Measurements from ENCODE around the gene CLEC7A. TPM values are rescaled to one million over a fixed set of nuclear protein-coding genes. Genes with fewer than 3 reads are reported as not detected.

Gene CLEC7A
- total RNA-seq, 1 experiment from 2014 or later, result not detected

DNA sequence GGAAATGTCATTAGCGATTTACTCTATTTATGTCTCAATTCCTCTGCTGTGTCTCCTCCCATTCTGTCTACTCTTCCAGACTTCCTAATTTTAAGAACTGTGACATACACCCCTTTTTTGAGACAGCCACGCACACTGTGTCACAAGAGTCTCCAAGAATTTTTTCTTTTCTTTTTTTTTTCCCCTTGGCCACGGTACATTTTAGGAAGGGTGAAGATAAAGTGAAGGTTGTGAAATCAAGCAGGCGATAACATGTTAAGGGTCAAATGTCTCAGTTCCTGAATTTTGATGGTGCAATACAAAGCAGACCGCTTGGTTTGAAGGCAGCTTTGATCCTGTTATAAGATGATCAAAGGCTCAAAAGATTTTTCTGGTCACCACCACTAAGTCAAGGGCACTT lies 37.6 kb upstream of the CLEC7A start:
- intact Hi-C loops (cut with micrococcal nuclease; ENCODE audit: unreplicated experiment), result loop anchor here (1.0 to 2.0 kb wide), 2 partner anchors 9 to 23 kb away; no protein-coding TSS in a partner anchor
- TF ChIP-seq, protein P1, sequence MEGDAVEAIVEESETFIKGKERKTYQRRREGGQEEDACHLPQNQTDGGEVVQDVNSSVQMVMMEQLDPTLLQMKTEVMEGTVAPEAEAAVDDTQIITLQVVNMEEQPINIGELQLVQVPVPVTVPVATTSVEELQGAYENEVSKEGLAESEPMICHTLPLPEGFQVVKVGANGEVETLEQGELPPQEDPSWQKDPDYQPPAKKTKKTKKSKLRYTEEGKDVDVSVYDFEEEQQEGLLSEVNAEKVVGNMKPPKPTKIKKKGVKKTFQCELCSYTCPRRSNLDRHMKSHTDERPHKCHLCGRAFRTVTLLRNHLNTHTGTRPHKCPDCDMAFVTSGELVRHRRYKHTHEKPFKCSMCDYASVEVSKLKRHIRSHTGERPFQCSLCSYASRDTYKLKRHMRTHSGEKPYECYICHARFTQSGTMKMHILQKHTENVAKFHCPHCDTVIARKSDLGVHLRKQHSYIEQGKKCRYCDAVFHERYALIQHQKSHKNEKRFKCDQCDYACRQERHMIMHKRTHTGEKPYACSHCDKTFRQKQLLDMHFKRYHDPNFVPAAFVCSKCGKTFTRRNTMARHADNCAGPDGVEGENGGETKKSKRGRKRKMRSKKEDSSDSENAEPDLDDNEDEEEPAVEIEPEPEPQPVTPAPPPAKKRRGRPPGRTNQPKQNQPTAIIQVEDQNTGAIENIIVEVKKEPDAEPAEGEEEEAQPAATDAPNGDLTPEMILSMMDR (IDR thresholded peaks at IDR 0.05; ENCODE audit: insufficient read depth in 1 of 2, low read depth in 1 of 2, low read length in 1 of 2, severe bottlenecking in 1 of 2, unreplicated experiment in 1 of 2), result no peak
- peak overlapping the region; percentile 25 for H3K4me3 Mint-ChIP-seq (ENCODE audit: unreplicated experiment)
- ChIA-PET CTCF (interaction anchor here (1.0 kb wide), 2 partner anchors 9 to 14 kb away, joined by 4 to 5 read pairs; no protein-coding TSS in a partner anchor), POLR2A (interaction anchor here (1.0 kb wide), 1 partner anchor 8 kb away, joined by 3 read pairs; no protein-coding TSS in a partner anchor)
- no peaks in the 10 kb centered on the region for H3K27me3 Mint-ChIP-seq (ENCODE audit: insufficient read depth, unreplicated experiment)
- Histone ChIP-seq H3K4me1 (peaks cover 76% of the 10 kb centered on the region), H3K9me3 (no peaks in the 10 kb centered on the region), H3K4me3 (ENCODE audit: low read depth, low read length) (no peak overlapping the region), H3K36me3 (ENCODE audit: control insufficient read depth, insufficient read depth, low read length) (no peaks in the 10 kb centered on the region), H3K27me3 (replicated peaks; ENCODE audit: control insufficient read depth, insufficient read depth, low read length) (no peaks in the 10 kb centered on the region)
- no peaks in the 10 kb centered on the region for H3K9me3 Mint-ChIP-seq (ENCODE audit: unreplicated experiment)
- DNase-seq, result peak; percentile 71 to 86
- peak overlapping the region; percentile 73 for H3K27ac Mint-ChIP-seq (ENCODE audit: unreplicated experiment)
- peaks cover 43% of the 10 kb centered on the region for H3K4me1 Mint-ChIP-seq (ENCODE audit: low read depth, unreplicated experiment)
- peaks cover 52% of the 10 kb centered on the region for H3K36me3 Mint-ChIP-seq (ENCODE audit: insufficient read depth, unreplicated experiment)
- no TSS peak for BruUV-seq (replicated peaks)

DNA sequence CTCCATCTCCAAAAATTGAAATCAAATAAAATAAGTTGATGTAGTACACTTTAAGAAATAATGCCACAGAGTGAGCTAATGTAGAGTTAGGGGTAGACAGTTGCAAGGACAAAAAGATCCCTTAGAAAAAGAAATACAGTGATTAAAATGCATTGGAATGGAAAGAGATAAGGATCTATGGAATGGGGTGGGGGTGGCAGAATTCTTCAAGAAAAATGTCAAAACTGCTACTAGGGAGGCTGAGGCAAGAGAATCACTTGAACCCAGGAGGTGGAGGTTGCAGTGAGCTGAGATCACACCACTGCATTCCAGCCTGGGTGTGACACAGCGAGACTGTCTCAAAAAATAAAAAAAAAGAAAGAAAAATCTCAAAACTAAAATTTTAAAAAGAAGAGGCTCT lies 35.4 kb upstream of the CLEC7A start:
- intact Hi-C loops (cut with micrococcal nuclease; ENCODE audit: unreplicated experiment), result no loop called here
- ChIA-PET POLR2A (no interaction called here), CTCF (interaction anchor here (0.7 kb wide), 1 partner anchor 415 kb away, joined by 3 read pairs; no protein-coding TSS in a partner anchor)
- Histone ChIP-seq H3K4me3 (ENCODE audit: low read depth, low read length) (no peak overlapping the region), H3K4me1 (peaks cover 57% of the 10 kb centered on the region), H3K27me3 (replicated peaks; ENCODE audit: control insufficient read depth, insufficient read depth, low read length) (no peaks in the 10 kb centered on the region), H3K36me3 (ENCODE audit: control insufficient read depth, insufficient read depth, low read length) (no peaks in the 10 kb centered on the region), H3K9me3 (no peaks in the 10 kb centered on the region)
- peak overlapping the region; percentile 73 for H3K27ac Mint-ChIP-seq (ENCODE audit: unreplicated experiment)
- H3K9me3 Mint-ChIP-seq (ENCODE audit: unreplicated experiment), result no peaks in the 10 kb centered on the region
- H3K36me3 Mint-ChIP-seq (ENCODE audit: insufficient read depth, unreplicated experiment), result peaks cover 58% of the 10 kb centered on the region
- peaks cover 35% of the 10 kb centered on the region for H3K4me1 Mint-ChIP-seq (ENCODE audit: low read depth, unreplicated experiment)
- no peaks in the 10 kb centered on the region for H3K27me3 Mint-ChIP-seq (ENCODE audit: insufficient read depth, unreplicated experiment)
- TF ChIP-seq, protein P1 (IDR thresholded peaks at IDR 0.05; ENCODE audit: insufficient read depth in 1 of 2, low read depth in 1 of 2, low read length in 1 of 2, severe bottlenecking in 1 of 2, unreplicated experiment in 1 of 2), result no peak
- H3K4me3 Mint-ChIP-seq (ENCODE audit: unreplicated experiment), result peak overlapping the region; percentile 36
- DNase-seq, result no peak
- no TSS peak for BruUV-seq (replicated peaks)

DNA sequence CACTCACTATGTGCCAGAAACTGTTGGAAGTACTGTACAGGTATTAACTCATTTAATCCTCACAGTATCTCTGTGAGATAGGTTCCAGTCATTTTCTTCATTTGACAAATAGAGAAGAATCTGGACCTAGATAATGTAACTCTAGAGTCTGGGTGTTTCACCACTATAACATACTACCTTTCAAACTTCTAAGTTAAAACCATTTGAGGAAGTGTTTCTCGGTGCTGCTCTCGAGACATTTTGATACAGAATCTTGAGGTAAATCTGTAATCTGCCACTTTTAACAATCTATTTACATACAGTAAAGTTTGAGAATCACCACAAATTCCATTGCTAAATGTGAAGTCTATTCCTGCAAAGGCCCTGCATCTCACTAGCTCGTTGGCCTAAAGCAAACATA lies 33.1 kb upstream of the CLEC7A start:
- Mint-ChIP-seq H3K9me3 (ENCODE audit: unreplicated experiment) (no peaks in the 10 kb centered on the region), H3K36me3 (ENCODE audit: insufficient read depth, unreplicated experiment) (peaks cover 76% of the 10 kb centered on the region), H3K27ac (ENCODE audit: unreplicated experiment) (peak overlapping the region; percentile 34), H3K27me3 (ENCODE audit: insufficient read depth, unreplicated experiment) (no peaks in the 10 kb centered on the region), H3K4me3 (ENCODE audit: unreplicated experiment) (no peak overlapping the region), H3K4me1 (ENCODE audit: low read depth, unreplicated experiment) (peaks cover 21% of the 10 kb centered on the region)
- Histone ChIP-seq H3K4me3 (ENCODE audit: low read depth, low read length) (no peak overlapping the region), H3K9me3 (no peaks in the 10 kb centered on the region; the same call in 1 of the 2 replicates), H3K4me1 (peaks cover 35% of the 10 kb centered on the region), H3K27me3 (replicated peaks; ENCODE audit: control insufficient read depth, insufficient read depth, low read length) (no peaks in the 10 kb centered on the region), H3K36me3 (ENCODE audit: control insufficient read depth, insufficient read depth, low read length) (no peaks in the 10 kb centered on the region)
- ChIA-PET POLR2A (interaction anchor here (0.6 kb wide), 1 partner anchor 27 kb away, joined by 7 read pairs; no protein-coding TSS in a partner anchor), CTCF (interaction anchor here (0.8 to 1.1 kb wide), 2 partner anchors 9 to 27 kb away, joined by 3 read pairs; partner anchors contain the start of gene OLR1)
- DNase-seq, result no peak
- TF ChIP-seq, protein P1 (IDR thresholded peaks at IDR 0.05; ENCODE audit: insufficient read depth in 1 of 2, low read depth in 1 of 2, low read length in 1 of 2, severe bottlenecking in 1 of 2, unreplicated experiment in 1 of 2), result no peak
- intact Hi-C loops (cut with micrococcal nuclease; ENCODE audit: unreplicated experiment), result no loop called here
- BruUV-seq (replicated peaks), result no TSS peak

Data from Caco-2 (cell line).